ENCODE results near the gene SPINK6.

GRCh38 chr5:148206620-148207019, 3.8 kb downstream of the SPINK6 start:
- no peak for TF ChIP-seq REST (IDR thresholded peaks at IDR 0.05; ENCODE audit: low read depth)
- no peak for TF ChIP-seq CEBPB (IDR thresholded peaks at IDR 0.05; ENCODE audit: low read depth)
